ENCODE data around the gene RBKS.
"Not testable (repeated sequence)": the region's sequence is repeated elsewhere in the genome, so short reads cannot be mapped to it uniquely, and the experiment has no call there.

The RBKS gene

DNA sequence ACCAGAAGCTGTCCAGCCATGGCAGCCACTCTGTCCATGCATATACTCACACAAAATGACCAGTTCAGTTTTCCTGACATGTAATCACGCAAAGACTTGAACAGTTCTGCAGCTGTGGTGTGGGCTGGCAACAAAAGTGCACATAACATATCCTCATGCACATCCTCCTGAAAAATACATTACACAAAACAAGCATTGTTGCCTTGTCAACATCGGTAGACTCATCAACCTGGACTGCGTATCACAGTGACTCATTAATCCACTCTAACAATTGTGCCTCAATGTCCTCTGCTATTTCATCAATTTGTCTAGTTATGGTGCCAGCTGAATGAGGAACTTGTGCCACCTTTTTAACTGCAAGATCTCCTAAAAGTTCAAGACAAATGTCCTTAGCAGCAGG, 19.5 kb downstream of the RBKS start:
- no peak for DNase-seq

DNA sequence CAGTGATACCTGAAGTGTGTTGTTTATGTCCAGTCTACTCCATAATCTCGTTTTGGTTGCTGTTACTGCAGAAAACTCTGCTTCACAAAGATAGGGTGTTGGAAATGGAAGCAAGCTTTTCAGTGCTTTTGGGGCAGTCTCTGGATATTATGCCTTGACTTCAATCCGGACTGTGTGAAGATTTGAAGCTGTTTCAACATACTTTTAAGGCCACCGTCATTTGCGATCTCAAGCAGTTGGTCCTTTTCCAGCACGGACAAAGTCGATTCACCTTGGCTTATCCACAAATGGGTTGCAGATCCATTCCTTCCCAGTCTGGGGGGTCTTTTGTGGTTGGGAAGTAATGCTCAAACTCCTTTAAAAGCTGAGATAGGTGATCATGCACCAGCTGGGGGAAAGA, 20.4 kb downstream of the RBKS start:
- no peak for DNase-seq

GRCh38 chr2:27866237-27866636, 23.9 kb downstream of the RBKS start:
- DNase-seq = no peak

- DNase-seq = not testable (repeated sequence)
These were observed 26.2 kb downstream of the RBKS start for GRCh38 chr2:27863955-27864354.

DNA sequence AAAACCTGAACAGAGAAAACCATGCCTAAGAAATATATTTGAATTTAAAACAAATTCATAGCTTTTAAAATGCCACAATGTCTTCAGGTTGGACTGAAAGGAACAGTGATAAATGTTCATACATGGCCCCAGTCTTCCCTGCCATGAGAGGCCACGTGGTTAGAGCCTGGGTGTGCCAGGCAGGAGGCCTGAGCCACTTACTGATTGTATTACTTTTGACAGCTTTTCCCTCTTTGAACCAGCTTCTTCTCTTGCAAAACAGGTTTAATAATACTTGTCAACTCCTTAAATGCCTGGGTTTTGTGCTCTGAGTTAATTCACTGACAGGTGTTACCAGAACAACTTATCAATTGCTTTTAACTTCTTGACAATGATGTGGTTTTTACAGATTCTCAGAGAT, 27.0 kb downstream of the RBKS start:
- no peak for DNase-seq

DNA sequence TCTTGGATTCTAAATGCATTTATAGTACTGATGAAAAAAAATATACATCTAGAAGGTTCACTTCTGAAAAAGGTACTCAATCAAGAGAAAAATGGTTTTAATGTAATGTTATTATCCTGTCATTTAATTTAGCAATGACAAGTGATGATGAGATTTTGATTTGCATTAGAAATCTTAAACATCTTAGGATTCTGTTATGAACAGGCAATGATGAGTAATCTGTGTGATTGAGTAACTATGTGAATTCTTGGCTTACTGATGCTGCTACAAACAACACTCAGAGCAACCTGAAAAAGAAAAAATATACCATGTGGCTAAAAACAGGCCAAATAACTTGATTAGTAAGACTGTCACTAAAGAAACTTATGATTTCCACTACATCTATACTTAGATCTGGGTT, 30.1 kb downstream of the RBKS start:
- DNase-seq = no peak

- DNase-seq = no peak
These were observed 32.6 kb downstream of the RBKS start for GRCh38 chr2:27857417-27858172.

GRCh38 chr2:27856956-27857355, 33.2 kb downstream of the RBKS start:
- no peak for DNase-seq

GRCh38 chr2:27856386-27856785, 33.8 kb downstream of the RBKS start:
- no peak for DNase-seq

DNA sequence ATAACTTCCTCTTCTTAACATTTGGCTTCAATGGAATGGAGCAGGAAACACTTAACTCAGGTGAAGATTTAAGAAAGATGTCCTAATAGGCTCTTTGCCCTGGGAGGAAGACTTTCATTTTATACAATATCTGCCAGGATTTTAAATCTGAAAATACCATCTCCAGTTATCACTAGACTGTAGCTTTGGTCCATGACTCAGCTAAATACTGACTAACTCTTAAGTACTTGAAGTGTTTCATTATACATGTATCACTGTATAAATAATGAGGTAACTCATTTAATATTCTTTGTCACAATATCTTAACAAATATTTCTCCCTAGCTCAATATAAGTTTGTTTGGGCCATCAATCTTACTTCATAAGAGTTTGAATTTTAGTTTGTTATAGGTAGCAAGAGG, 34.7 kb downstream of the RBKS start:
- DNase-seq = no peak

DNA sequence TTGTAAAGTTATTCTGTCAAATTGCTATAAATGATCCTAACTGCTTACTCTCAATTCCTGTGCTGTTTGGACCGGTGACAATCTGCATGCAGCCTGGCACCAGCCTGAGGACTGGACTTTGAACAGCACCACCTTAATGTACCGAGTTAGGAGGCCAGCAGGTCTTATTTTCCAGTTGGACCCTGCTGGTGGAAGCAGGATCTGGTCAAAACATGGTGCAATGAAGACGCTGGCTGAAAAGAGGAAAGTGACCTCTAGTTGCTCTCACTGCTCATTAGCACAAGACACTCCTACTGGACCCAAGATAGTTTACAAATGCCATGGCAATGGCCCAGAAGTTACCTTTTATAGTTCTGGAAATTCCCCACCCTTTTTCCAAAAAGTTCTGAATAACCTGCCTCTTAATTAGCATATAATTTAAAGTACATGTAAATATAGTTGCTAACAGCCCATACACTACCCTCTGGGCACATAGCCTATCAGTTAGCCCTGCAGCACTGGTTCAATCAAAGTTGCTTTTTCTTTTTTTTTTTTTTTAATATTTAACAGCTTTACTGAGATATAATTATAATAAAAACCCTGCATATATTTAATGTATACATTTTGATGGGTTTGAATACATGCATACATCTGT, 35.8 kb downstream of the RBKS start:
- no peak for DNase-seq

- DNase-seq = no peak
These were observed 37.5 kb downstream of the RBKS start for GRCh38 chr2:27852691-27853090.

DNA sequence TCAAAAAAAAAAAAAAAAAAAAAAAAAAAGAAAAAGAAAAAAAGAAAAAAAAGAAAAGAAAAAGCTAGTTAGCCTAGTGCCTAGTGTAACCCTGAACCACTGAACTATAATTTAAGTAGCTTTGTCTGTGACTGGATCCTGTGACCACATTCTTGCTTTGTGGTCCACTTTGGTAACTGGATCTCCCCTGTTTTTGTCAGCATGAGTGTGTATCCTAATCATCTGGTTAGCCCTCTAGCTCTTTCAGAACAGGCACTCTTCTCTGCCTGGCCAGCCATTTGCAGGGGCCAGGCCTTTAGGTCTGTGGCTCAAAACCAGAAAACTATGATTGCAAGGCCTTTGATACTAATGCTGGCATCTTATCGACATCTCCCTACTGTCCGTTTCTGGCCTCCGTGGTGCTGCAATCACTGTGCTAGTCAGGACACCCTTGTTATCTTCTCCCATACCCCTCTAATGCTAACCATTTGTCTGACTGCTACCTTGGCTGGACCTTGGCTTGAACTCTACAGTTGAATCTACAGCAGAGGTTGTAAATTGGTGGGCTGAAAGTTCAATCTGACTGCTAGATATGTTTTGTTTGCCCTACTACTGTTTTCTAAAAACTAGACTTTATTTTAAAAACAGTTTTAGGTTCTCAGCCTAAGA, 40.5 kb downstream of the RBKS start:
- no peak for DNase-seq

GRCh38 chr2:27847333-27847732, 42.9 kb downstream of the RBKS start:
- no peak for DNase-seq

GRCh38 chr2:27844821-27845255, 45.3 kb downstream of the RBKS start:
- peak in 1 of 2 experiments; percentile 45 for DNase-seq

DNA sequence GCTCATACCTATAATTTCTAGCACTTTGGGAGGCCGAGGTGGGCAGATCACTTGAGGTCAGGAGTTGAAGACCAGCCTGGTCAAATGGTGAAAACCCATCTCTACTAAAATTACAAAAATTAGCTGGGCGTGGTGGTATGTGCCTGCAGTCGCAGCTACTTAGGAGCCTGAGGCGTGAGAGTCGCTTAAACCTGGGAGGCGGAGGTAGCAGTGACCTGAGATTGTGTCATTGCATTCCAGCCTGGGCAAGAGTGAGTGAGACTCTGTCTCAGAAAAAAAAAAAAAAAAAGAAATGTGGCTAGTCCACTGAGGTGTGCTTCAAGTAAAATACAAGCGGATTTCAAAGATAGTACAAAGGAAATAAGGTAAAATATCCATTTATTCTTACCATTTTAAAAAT, 46.2 kb downstream of the RBKS start:
- no peak for DNase-seq

DNA sequence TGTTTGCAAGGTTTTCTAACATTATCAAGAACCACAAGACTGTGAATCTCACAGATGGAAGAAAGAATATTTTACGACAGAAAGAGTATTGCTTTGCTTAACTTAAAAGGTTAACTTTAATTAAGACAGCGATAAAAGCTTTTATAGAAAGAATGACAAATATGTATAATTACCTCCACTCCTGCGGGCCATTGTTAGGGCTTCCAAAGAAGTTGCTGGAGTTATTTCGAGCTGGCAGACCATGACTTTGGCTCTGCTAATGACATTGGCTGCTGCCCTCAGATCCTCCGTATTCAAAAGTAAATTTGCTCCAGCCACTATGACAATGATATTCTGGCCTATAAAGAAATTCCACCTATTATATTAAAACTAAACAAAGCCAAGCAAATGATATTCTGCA, 47.3 kb downstream of the RBKS start:
- no peak for DNase-seq

GRCh38 chr2:27839022-27839618, 51.1 kb downstream of the RBKS start:
- no peak for DNase-seq

DNA sequence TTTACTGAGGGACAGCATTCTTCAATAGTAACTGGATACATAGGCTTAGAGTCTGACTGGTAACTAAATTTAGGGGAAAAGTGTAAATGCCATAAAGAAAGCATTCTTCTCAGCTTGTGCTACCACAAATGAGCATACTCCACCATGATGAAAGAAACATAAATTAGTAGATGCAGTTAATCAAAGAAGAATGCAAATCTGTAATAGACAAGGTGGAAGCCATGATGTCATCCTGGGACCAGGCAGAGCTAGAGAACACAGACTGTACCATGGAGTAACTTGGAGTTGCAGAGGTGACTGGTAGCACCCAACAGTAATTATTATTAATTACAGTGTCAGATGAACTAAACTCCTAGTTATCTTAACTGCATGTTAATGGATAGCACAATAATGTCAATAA, 51.7 kb downstream of the RBKS start:
- no peak for DNase-seq

- no peak for DNase-seq
These were observed 56.3 kb downstream of the RBKS start for GRCh38 chr2:27833931-27834330.

DNA sequence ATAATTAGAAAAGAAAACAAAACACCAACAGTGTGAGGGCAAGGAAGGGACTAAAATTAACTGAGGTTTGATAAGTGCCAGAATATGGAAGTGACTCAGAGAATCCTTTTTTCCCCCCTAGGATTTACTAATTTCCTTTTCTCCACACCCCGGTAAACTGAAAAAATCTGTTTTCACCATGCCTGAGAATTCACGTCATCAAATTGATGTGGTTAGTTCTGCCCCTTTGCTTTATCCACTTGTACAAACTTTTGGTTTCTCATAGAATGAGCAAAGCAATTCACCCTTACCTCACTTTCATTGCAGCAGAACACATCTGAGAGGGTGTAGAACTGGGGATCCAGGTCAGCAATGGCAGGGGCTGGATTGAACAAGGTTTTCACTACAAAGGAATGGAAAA, 57.8 kb downstream of the RBKS start:
- no peak for DNase-seq

GRCh38 chr2:27831279-27832050, 58.7 kb downstream of the RBKS start:
- DNase-seq = no peak

DNA sequence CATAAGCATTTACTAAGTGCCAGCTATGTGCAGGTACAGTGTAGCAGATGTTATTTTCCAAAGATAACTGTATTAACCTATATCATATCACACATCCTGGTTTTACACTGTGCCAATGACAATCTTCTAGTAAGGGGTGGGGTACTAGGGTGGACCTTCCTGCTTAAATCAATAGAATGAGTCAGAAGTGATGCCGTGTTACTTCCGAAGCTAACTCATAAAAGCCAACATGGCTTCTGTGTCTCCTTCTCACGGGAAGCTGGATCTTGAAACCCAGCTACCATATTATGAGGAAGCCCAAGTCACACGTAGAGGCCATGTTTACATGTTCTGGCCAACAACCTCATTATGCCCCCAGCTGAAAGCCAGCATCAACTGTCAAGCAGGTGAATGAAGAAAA, 59.5 kb downstream of the RBKS start:
- DNase-seq = no peak
